RCC 7860 (cell line): Measurements from ENCODE around the gene SRBD1.
"Not testable (repeated sequence)": the region's sequence is repeated elsewhere in the genome, so short reads cannot be mapped to it uniquely, and the experiment has no call there.

Experiments
- DNase-seq: peaks from one replicate; pipeline ENCODE4 v3.0.0-alpha.2; 2015; ENCODE audit warnings: low spot score
- FAIRE-seq: peaks from 2 replicates; lab custom pipeline; 2012; peaks lifted over from hg19 to GRCh38; lab: Jason Lieb, UNC

The SRBD1 gene

DNA sequence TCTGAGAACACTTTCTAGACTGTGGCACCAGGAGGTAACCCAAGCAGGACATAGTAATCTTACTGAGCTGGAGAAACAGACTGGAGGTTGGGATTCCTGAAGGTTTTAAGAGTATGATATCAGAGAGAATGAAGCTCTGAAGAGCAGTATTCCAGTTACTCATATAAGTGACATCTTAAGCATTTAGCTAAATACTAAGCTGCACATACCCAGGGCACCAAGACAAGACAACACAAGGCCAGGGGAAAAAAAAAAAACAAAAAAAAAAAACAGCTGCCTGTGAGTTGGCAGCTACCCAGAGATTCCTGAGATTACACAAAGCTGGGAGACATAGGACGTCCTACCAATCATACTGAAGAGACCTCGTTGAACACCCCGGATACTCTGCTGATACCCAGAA, 175.8 kb downstream of the SRBD1 start:
- FAIRE-seq, result no peak
- DNase-seq, result peak; percentile 83

DNA sequence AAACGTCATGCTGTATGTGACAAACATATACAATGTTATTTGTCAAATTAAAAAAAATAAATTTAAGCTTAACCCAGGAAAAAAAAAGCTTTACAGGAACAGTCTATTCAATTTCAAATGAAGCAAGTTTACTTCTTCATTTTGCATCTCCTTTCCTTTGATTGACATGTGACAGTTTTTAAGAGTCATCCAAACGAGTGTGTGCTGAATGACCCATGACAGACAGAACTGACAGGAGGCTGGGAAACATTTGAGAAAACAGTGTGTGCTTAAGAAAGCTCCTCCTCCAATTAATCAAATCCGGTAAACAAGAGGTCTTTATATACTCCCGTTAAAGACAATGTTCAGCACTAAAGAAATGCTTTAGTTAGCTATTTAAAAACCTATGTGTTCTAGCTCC, 177.7 kb downstream of the SRBD1 start:
- FAIRE-seq (no peak), DNase-seq (no peak)

DNA sequence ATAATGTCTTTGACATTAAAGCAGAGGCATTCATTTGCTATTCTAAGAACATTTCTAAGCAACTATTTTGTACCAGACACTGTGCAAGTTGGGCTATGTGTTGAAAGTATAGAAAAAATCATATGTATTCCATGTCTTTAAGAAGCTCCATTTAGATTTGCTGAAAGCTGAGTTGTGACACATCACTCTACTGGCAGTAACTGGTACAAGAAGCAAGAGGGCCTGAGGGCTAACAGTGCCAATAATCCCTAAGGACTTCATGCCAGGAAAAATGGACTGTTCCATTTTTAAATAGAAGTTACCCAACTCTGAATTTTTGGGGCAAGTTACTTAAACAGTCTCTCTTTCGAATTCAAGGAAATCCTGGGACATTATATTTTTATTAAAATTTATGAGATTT, 178.7 kb downstream of the SRBD1 start:
- DNase-seq (no peak), FAIRE-seq (no peak)

DNA sequence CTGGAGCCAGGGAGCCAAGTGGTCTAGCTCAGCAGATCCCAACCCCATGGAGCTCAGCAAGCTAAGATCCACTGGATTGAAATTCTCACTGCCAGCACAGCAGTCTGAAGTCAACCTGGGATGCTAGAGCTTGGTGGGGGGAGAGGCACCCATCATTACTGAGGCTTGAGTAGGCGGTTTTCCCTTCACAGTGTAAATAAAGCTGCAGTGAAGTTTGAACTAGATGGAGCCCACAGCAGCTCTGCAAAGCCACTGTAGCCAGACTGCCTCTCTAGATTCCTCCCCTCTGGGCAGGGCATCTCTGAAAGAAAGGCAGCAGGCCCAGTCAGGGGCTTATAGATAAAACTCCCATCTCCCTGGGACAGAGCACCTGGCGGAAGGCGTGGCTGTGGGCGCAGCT, 185.0 kb downstream of the SRBD1 start:
- not testable (repeated sequence) for DNase-seq, FAIRE-seq

DNA sequence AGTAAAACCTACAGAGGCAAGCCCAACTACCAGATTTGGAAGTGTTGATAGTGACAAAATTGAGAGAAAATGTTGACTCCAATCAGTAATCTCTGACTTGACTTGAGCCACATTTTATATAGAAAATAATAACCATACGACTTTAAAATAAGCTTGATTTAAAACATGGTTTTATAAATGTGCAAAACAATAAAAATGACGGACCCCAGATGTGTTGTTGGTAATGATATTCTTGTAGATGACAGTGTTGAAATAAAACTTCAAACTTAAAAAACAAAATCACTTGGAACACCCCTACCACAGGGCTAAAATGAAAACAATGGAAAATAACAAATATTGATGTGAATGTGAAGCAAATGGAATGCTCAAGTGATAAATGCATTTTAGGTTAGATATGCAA, 188.1 kb downstream of the SRBD1 start:
- FAIRE-seq (no peak), DNase-seq (no peak)

DNA sequence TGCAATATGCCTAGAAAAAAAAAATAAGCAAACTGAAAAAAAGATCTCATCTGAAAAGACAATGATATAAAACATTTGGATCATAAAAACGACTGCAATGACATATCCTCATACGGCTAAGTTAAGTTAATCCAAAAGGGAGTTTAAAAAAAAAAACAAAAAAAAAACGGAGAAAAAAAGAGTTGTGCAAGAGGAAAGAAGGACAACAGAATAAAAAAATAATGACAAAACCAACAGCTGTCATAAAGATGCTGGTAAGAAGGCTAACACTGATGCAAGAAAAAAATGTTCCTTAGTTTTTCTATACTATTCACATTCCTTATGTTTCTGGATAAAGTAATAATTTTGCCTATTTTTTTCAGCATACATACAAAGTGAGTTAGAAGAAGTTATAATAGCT, 192.5 kb downstream of the SRBD1 start:
- DNase-seq (no peak), FAIRE-seq (no peak)

DNA sequence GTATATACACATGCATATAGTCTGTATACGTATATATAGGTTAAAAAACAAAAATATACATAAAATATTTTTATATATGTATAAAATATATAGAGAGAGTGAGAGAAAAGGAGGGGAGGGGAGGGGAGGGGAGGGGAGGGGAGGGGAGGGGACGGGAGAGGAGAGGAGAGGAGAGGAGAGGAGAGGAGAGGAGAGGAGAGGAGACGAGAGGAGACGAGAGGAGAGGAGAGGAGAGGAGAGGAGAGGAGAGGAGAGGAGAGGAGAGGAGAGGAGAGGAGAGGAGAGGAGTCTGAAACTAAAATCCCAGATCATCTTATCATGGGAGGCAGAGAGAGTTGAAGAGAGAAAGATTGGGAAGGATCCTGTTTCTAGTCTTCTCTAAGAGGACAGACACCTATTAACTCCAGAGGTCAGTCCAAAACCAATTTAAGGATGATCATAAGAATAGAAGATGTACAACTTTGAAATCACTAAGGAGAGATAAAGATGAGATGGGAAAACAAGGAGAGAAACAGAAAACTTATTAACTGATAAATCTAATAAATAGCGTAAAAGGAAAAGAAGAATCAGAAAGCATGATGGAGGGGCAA, 195.4 kb downstream of the SRBD1 start:
- DNase-seq (no peak), FAIRE-seq (no peak)

DNA sequence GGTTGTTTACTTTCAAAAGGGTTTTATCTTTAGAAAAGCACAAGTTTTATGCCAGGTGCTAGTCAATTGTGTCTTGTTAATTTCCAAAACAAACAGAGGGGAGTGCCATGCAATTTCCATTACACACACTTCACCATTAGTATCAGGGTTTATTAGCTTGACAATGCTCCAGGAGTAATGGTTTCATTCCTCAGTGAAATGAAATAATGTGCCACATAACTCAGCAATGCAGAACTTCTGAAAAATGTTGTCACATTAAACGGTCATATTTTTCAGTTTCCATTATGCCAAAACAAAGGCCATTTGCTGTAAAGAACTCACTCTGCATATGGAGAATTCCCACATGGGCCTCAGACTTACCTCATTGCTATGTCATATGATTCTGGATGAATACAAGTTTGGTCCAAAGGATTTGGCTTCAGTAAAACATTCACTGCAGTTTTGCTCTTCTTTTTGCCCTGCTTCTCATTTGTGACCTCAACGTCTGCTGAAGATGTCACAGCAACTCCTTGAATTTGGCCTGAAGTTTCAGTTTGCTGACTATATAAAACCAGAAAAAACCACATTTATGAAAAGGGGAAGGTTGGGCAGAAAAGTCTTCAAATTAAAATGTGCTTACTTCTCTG, 198.2 kb downstream of the SRBD1 start:
- DNase-seq (no peak), FAIRE-seq (no peak)

DNA sequence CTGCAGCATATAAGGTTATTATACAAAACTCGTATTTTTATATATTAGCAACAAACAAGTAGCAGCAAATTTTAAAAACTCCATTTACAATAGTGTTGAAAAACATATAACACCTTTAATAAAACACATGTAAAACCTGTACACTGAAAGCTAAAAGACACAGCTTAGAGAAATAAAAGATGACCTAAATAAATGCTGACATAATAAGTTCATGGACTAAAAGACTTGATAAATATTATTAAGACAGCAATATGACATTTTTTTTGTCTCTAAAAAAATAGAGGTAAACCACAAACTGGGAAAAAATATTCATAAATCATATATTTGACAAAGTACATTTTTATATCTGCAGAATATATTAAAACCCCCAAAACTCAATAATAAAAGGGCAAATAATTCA, 201.4 kb downstream of the SRBD1 start:
- DNase-seq (no peak), FAIRE-seq (no peak)

DNA sequence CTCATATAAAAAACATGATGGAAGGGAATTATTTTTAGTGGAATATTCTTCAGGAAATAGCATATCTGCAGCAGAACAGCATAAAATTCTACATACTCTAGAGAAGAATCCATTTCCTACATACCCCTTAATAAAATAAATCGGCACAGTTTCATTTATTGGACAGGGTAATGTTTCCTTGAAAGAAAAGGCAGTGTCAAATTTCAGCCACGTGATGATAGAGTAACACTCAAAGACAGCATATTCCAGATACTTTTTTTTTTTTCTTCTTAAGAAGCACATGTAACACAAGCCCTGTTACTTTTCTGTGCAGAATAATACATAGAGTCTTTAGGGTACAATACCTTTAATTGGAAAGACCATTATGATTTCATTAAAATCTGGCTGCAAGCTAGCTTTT, 204.4 kb downstream of the SRBD1 start:
- no peak for FAIRE-seq

DNA sequence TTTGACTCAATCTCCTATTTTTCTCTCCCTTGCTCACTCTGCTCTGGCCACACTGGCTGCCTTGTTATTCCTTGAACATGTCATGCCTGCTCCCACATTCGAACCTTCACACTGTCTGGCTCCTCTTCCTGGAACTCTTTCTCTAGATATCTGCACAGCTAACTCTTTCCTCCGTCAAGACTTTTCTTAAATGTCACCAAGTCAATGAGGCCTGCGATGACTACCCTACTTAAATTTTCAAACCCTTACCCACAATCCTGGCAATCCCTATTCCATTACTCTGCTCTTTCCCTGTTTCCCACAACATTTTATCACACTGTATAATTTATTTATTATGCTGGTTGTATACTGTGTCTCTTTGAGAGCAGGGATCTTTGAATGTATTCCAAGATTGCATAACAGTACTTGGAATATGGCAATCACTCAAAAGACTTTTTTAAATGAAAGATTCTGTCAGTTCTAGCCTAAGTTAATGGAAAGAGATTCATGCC, 206.2 kb downstream of the SRBD1 start:
- DNase-seq, result peak; percentile 73
- FAIRE-seq, result peak; percentile 88

More for the DNA sequence above, 204.4 kb downstream of the SRBD1 start:
- no peak for DNase-seq

DNA sequence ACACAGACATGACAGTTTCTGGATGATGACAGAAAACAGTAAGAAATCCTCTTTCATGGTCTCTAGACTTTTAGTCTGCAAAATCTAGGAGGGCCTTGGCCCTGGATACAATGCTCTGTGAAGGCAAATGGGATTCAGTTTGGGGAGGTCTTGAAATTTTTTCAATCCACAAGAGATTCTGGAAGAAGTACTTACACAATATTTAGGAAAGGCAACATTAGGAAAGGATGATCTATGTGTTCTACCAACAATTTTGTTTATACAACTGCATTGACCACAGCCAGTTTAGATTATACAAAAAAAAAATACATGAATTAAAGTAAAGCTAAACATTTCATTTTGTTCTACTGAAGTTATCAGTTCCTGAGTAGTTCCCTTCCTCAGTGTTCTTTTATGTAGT, 208.0 kb downstream of the SRBD1 start:
- DNase-seq, result no peak
- FAIRE-seq, result no peak

DNA sequence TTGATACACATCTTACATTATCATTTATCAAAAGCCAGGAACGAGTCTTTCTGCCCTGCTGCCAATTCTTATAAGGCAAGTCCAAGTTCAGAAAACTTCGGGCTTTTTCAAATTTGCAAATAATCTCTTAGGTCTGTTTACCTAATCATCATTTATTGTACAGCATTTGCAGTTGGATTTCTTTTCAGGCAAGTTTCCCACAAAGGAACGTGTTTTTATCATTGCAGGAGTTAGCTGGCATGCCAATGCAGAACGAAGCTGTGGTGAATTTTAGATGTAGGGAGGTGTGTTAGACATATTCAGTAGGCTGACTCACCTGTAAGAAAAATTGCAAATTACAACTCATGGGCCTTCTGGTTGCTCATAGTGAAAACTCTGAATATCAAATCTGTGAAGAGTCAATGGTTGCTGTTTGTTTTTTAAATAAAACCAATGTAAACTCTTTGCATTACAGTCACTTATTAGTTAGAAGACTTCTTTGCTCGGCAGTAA, 209.6 kb downstream of the SRBD1 start:
- DNase-seq (no peak), FAIRE-seq (no peak)

DNA sequence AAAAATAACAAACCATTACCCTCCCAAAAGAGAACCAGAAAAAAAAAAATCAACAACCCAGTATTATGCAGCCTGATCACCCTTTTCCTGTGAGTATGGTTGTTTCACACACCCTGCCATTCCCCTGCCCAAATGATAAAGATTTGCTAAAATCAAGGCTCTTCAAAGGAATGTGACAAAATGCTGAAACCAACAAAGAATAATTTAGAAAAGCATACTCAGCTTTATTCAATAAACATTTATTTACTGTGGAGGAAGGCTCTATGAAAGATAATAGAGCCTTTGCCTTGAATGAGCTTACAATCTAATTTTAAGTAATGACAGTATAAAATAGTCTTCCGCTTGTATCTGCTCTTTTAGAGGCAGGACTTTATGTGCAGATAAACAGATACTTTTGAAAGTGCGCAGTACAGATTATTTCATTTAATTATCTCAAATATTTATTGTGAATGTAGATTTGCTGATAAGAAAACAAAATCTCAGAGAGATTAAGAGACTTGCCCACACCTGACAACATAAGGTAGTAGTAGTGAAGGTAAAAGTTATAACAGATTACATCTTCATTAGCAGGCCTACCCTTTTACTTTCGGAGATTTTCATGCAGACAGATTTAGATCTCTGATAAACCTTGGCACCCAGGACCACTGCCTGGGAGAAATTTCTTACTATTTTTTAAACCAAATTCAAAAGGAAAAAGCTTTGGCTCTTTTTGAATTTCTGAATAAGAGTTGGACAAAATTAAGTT, 211.9 kb downstream of the SRBD1 start:
- FAIRE-seq, result no peak

DNA sequence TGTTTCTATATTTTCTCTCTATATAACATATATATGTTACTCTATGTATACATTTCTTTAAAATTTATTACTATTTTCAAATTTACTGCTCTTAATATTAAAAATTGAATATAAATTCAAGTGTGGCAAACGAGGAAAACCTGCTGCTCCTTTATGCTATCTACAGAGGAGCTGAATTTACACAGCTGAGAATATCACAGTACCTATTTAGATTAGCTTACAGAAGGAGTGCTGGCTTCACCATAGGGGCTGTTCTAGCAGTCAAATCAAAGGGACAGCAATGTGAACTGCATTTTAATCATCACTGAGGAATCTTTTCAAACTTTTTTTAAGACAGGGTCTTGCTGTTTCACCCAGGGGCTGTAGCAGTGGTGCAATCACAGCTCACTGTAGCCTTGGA, 213.8 kb downstream of the SRBD1 start:
- DNase-seq (no peak), FAIRE-seq (no peak)

More for the DNA sequence above, 211.9 kb downstream of the SRBD1 start:
- DNase-seq, result no peak

DNA sequence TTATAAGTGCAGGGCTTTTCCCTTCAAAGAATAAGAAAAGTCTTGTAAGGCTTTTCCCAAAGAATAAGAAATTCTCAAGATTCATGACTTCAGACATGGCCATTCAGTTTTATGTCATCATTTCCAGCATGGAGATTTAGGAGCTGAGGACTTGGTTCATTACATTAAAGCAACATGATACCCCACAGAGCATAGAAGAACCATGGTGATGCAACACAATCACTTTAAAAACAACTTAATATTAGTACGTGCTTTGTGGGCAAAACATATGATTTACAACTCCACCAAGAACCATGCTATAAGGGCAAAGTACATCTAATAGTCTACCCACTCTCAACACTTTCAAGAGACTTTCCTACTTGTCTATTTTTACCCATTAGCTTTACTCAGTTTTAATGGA, 214.4 kb downstream of the SRBD1 start:
- no peak for DNase-seq
- FAIRE-seq, result no peak

DNA sequence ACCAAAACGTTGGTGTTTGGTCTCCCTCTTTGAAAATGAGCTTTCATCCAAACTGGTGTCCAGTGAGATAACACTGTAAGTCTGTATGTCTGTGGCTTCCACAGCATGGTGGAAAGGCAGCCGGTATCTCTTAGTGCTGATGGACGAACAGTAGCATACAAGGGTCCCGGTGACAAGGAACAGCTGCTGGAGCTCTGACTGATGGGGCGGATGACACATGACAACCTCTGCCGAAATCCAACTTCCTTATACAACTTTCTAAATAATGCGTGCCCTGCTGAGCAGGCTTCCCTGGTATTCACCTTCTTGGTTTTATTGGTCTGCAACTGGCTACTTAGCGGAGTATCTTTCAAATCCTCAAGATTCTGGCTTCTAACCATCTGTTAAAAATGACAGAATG, 216.2 kb downstream of the SRBD1 start:
- FAIRE-seq (no peak), DNase-seq (no peak)

DNA sequence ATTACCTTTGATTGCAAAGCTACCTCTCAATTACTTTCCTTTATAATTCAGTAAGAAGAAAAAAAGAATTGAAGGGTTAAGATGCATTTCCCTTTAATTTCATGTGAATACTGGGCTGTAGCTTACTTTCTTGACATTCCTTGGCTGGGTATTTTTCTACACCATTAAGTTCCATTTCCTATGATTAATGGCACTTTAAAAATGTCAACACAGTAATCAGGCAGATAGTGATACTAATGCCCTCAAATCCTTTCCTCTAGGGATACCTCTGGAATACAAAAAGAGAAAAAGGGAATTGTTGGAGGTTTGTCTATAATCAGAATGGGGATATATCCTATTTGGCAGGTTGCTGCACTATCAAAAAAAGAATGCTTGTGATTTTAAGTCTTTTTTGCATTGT, 216.9 kb downstream of the SRBD1 start:
- FAIRE-seq, result no peak
- no peak for DNase-seq

DNA sequence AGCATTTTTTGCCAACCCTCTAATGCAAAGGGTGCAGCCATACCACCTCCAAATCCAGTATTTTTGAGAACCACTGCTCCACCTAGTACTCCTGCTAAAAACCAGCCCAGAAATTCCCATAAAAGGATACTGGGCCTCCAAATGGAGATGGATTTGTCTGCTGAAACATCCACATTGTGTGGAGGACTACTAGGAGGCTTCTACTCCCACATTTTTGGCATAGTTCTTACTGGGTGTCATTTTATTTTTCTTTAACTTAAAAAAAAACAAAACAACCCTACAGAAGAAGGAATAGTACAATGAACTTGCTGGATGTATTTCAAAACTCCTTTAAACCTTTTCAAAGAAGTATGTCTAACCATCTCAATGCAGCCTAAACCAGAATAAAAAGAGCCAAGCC, 219.2 kb downstream of the SRBD1 start:
- no peak for DNase-seq
- no peak for FAIRE-seq

DNA sequence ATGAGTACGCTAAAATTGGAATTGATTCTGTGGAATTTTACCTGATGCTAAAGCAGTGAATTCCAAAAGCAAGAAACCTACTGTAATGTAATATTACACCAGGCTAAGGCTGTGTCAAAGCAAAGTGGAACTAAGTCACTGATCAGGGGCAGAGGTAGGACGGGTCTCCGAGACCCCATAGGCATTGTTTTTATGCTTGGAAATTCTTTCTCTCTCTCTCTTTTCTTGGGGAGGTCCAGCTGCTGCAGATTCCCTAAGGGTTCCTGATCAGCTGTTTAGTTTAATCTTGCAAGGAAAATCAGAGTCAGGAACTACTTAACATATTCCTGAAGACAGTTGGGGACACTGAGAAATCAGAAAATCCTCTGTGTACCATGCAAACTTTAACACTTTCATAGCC, 220.2 kb downstream of the SRBD1 start:
- DNase-seq, result no peak
- no peak for FAIRE-seq

DNA sequence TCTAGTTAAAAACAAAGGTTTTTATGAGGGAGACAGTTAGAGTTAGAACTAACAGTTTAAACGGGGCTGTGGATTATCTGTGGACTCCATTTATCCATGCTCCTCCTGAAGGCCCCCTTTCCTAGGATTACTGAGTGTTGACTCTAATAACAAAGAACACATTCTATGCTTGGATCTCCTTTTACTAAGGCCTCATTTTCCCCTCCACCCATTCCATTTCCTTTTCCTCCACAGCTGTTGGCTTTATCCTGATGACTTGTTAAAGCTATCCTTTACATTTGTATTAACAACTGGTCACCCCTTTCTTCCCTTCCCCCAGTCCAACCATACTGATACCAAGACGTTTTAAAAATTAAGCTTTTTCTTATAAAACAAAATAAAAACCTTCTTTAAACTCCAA, 220.6 kb downstream of the SRBD1 start:
- DNase-seq, result no peak
- FAIRE-seq, result no peak

DNA sequence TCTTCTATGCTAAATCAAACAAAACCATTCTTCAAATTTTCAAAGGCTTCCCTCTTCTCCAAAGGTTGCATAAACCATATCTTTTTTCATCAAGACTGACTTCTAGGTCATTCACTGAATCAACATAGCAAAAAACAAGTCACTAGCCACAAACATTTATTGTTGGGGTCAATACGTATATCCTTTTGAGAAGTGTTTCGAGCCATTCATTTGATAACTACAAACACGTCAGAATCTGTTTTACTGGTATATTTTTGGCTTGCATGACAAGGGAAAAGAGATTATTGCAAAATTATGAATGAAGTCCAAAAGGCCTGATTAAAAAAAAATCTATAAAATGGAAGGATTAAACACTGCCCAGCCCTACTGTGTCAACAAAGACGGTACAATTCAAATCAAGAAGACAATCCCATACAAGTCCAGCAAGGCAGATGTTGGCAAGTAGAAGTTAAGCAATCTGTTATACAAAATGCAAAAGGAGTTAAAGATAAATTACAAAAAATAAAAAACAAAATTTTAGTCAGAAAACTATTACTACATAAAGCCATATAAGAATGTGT, 222.4 kb downstream of the SRBD1 start:
- DNase-seq (no peak), FAIRE-seq (no peak)
